ENCODE results near the gene JARID2.
"Not testable (repeated sequence)": the region's sequence is repeated elsewhere in the genome, so short reads cannot be mapped to it uniquely, and the experiment has no call there.

The JARID2 gene

GRCh38 chr6:15530411-15530810 lies 284.5 kb downstream of the JARID2 start:
- no peak for DNase-seq

GRCh38 chr6:15531973-15532372 lies 286.1 kb downstream of the JARID2 start:
- no peak for DNase-seq

GRCh38 chr6:15533379-15534026 lies 287.6 kb downstream of the JARID2 start:
- no peak for DNase-seq

DNA sequence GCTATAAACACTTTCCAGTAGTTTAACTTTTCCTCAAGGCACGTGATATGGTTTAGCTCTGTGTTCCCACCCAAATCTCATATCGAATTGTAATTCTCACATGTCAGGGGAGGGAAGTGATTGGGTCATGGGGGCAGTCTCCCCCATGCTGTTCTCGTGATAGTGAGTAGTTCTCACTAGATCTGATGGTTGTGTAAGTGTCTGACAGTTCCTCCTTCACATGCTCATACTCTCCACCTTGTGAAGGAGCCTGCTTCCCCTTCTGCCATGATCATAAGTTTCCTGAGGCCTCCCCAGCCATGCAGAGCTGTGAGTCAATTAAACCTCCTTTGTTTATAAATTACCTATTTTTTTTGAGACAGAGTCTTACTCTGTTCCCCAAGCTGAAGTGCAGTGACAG lies 289.1 kb downstream of the JARID2 start:
- DNase-seq: no peak

- DNase-seq: no peak
Measured at GRCh38 chr6:15535495-15536197, 289.8 kb downstream of the JARID2 start.

GRCh38 chr6:15536198-15536955 lies 290.5 kb downstream of the JARID2 start:
- no peak for DNase-seq

GRCh38 chr6:15538106-15538505 lies 292.2 kb downstream of the JARID2 start:
- no peak for DNase-seq

DNA sequence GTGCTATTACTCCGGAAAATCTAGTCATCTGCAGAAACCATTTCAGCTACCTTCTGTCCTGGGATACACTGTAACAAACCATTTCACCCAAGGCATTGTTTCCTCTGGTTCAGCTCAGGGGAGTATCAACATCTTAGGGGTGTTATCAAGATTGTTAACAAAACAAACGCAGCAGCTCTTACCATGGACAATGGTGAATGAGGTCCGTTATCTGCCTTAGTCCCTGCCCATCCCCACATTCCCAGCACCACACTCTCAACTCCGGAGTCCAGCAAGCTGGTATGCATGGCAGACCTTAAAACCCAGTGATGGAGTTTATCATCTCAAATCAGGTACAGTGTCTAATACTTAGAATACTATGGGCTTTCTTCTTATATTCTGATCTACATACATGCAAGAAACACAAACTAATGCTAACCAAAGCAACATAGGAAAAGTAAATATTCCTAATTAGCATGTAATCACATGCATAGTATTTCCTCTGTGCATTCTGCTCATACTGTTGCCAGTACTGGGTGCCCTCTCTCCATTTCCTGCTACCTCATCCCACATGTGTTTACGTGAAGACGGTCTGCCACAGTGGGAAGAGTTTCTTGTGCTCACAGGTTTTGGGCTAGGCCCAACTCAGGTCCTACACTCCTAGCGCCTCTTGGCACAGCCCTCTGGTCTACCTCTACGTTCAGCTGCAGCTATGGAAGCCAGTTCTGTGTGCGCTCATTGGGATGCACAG lies 293.1 kb downstream of the JARID2 start:
- DNase-seq: no peak

- DNase-seq: no peak
Measured at GRCh38 chr6:15539722-15540270, 293.9 kb downstream of the JARID2 start.

- DNase-seq: not testable (repeated sequence)
Measured at GRCh38 chr6:15543332-15543917, 297.6 kb downstream of the JARID2 start.

DNA sequence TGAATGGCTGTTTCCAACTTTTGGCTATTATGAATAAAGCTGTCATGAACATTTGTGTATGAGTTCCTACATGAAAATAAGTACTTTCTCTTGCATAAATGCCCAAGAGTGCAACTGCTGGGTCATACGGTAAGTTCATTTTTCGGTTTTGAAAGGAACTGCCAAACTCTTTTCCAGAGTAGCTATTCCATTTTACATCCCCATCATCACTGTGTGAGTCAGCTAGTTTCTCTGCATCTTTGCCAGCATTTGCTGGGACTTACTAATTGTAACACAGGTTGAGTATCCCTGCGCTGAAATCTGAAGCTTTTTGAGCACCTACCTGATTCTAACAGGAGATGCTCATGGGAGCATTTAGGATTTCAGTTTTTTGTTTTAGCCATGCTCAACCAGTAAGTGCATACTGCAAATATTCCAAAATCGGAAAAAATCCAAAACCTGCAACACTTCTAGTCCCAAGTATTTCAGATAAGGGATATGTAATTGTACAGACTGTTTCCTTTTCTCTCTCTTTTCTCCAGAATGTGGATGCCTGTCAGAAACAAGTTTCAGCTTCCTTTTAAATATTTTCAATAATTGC lies 298.5 kb downstream of the JARID2 start:
- peak; percentile 35 for DNase-seq

DNA sequence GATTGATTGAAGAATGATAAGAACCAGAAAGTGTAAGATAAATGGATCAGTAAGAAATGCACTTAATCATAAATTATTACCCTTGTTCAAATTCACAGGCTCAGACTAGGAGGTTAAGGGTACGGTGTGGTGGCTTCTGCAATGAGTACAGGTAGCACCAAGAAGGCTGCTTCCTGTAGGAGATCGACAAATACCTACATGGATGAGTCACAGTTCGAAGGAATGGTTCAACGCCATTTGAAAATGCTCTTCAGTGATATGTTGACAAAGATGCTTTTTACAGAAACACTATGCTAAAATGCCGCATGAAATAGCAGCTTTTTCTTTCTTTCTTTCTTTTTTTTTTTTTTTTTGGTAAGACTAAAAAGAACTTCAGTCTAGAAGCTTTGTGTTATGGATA lies 300.7 kb downstream of the JARID2 start:
- no peak for DNase-seq

DNA sequence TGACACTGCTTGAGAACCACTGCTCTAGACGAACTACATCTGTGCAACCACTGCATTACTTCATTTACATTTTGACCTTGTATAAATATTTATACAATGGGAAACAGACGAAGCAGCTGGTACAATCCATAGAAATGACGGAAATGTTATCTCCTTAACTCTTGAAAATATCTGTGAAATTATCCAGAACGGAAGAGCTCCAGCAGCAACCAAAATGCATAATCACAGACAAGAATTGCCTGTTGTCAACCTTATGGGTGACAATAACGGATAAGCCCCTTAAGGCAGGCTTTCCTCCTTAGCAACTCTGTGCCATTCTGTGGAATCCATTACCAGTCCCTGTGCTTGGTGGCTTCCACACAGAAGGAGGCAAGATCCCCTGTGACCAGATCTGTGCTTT lies 301.5 kb downstream of the JARID2 start:
- no peak for DNase-seq

- no peak for DNase-seq
Measured at GRCh38 chr6:15549371-15549770, 303.5 kb downstream of the JARID2 start.

DNA sequence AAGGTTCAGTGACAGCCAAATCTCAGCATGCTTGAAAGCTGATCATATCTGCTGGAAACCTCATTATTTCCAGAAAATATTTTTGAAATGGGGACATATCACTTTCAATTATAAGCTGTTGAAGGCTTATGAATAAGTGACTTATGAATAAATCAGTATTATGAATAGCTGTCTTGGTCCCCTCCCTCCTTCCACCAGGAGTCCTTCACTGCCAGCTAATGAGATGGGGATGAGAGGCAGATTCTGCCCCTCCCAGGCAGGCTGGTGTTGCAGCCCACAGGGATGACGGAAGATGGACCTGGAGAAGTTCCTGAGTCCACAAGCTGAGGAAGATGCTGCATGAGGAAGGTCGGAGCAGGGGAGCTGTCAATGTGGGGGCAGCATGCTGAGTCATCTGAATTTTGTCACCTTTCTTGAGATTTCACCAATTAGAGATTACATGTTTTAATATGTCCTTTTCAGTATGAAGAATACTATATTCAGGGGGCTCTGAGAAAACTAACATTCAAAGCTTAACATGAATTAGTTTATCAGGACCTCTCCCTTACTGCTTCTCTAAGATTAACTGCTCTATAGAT lies 304.8 kb downstream of the JARID2 start:
- DNase-seq: no peak

GRCh38 chr6:15551262-15551661 lies 305.4 kb downstream of the JARID2 start:
- DNase-seq: no peak

DNA sequence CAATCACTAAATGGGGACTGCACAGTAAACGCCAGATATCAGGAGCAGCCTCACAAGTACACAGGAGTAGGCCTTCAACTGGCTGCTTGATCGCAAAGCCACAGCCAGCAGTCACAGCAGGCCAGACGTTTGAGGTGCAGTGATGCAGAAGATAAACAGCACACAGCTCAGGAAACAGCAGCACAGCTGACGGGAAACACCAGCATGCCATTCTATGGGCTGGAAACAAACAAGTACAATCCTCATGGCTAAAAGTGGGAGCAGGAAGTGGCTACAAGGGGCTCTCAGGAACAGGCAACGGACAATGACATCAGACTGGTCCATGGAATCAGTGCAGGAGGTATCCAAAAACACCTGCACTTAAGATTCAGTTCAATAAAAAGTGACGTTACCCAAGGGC lies 305.9 kb downstream of the JARID2 start:
- DNase-seq: peak; percentile 4

GRCh38 chr6:15553031-15553430 lies 307.2 kb downstream of the JARID2 start:
- no peak for DNase-seq

DNA sequence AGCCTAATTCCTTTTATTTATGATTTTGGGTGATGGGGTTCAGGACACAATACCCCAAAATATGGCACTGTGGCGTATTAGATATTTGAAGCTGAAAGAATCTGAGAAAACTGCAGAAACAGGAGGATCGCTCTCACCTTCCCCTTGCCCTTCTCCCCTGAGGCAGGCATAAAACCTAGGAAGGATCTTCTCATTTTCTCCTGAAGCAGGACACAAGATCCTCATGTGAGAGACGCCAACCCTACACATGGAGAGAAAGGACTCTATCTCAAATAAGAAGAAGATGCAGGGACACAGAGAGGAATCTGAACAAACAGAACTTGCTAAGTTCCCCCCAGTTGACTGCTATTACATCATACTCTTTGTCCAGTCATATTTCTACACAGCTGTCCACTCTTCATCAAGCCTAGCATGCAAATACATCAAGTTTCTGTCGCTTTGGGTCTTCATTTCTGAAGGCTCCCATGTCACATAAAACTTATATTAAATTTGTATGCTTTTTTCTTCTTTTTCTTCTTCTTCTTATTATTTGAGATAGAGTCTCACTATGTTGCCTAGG lies 307.9 kb downstream of the JARID2 start:
- no peak for DNase-seq

- DNase-seq: no peak
Measured at GRCh38 chr6:15554728-15555100, 308.8 kb downstream of the JARID2 start.

Data from fibroblast of skin of right biceps (primary cell).